ENCODE data around the gene NSUN2.

The NSUN2 gene

GRCh38 chr5:6642655-6643054, 9.8 kb upstream of the NSUN2 start:
- DNase-seq = no peak

GRCh38 chr5:6638236-6638635, 5.4 kb upstream of the NSUN2 start:
- no peak for DNase-seq

GRCh38 chr5:6637590-6637989, 4.7 kb upstream of the NSUN2 start:
- no peak for DNase-seq

GRCh38 chr5:6637022-6637421, 4.2 kb upstream of the NSUN2 start:
- DNase-seq = no peak

- DNase-seq = peak; percentile 69
Measured at GRCh38 chr5:6636293-6636692, 3.4 kb upstream of the NSUN2 start.

GRCh38 chr5:6634788-6635430, 2.1 kb upstream of the NSUN2 start:
- DNase-seq = no peak

- no peak for DNase-seq
Measured at GRCh38 chr5:6634306-6634705, 1.5 kb upstream of the NSUN2 start.

GRCh38 chr5:6633469-6634245, 813 bp upstream of the NSUN2 start:
- peak; percentile 15 for DNase-seq

GRCh38 chr5:6632324-6632887, 438 bp downstream of the NSUN2 start:
- DNase-seq = no peak

- no peak for DNase-seq
Measured at GRCh38 chr5:6631441-6631840, 1.4 kb downstream of the NSUN2 start.

- DNase-seq = no peak
Measured at GRCh38 chr5:6626508-6626907, 6.3 kb downstream of the NSUN2 start.

- DNase-seq = no peak
Measured at GRCh38 chr5:6623941-6624340, 8.9 kb downstream of the NSUN2 start.

GRCh38 chr5:6623228-6623627, 9.6 kb downstream of the NSUN2 start:
- no peak for DNase-seq

- no peak for DNase-seq
Measured at GRCh38 chr5:6616632-6617031, 16.2 kb downstream of the NSUN2 start.

- DNase-seq = no peak
Measured at GRCh38 chr5:6615034-6615815, 17.6 kb downstream of the NSUN2 start.

- peak; percentile 79 for DNase-seq
Measured at GRCh38 chr5:6611334-6612256, 21.2 kb downstream of the NSUN2 start.

- no peak for DNase-seq
Measured at GRCh38 chr5:6608016-6608415, 24.8 kb downstream of the NSUN2 start.

- no peak for DNase-seq
Measured at GRCh38 chr5:6607559-6607936, 25.3 kb downstream of the NSUN2 start.

- no peak for DNase-seq
Measured at GRCh38 chr5:6606884-6607558, 25.8 kb downstream of the NSUN2 start.

GRCh38 chr5:6604946-6605345, 27.9 kb downstream of the NSUN2 start:
- no peak for DNase-seq

- DNase-seq = no peak
Measured at GRCh38 chr5:6604341-6604740, 28.5 kb downstream of the NSUN2 start.

- no peak for DNase-seq
Measured at GRCh38 chr5:6603643-6604042, 29.2 kb downstream of the NSUN2 start.

All from DMS79 treated with DMSO at 0.1 percent for 48 hours (cell line).